H1 (cell line): ENCODE data around the gene SNED1. TPM values are rescaled to one million over a fixed set of nuclear protein-coding genes. Genes with fewer than 3 reads are reported as not detected.

Experiments
- CTCF ChIA-PET: fragments of 300-600 bp; sonication (Branson Sonifier 250); formaldehyde crosslinking; loops from one replicate; lab custom pipeline; 2021; ENCODE audit not compliant: partially characterized antibody; lab: Charles Lee
- POLR2A ChIA-PET: fragments of 300-600 bp; sonication (Branson Sonifier 250); formaldehyde crosslinking; loops from one replicate; lab custom pipeline; 2021; ENCODE audit warnings: inconsistent platforms; ENCODE audit not compliant: partially characterized antibody; lab: Charles Lee
- DNase-seq, 2 experiments: peaks; one replicate each; pipeline versions ENCODE4 v3.0.0 to v3.0.0-alpha.2; 2010 to 2022; ENCODE audit warnings: low spot score in 2 of 2, low read depth in 1 of 2, mixed read lengths in 1 of 2
- FAIRE-seq: peaks from 2 replicates; lab custom pipeline; 2011; peaks lifted over from hg19 to GRCh38; lab: Jason Lieb, UNC
- H2AFZ ChIP-seq: 2 replicates; pipeline ENCODE4 v1.8.1; 2012; ENCODE audit warnings: low read length, inconsistent platforms
- H2AK5ac ChIP-seq: 2 replicates; pipeline ENCODE4 v1.6.1; 2013; ENCODE audit warnings: low read depth, low read length
- H2BK120ac ChIP-seq: replicated peaks from 2 replicates; pipeline ENCODE3; 2013; ENCODE audit warnings: low read depth, low read length, inconsistent platforms
- H2BK12ac ChIP-seq: 2 replicates; pipeline ENCODE4 v1.6.1; 2013; ENCODE audit warnings: low read depth, low read length
- H2BK15ac ChIP-seq: 2 replicates; pipeline ENCODE4 v1.6.1; 2013; ENCODE audit warnings: low read length
- H2BK20ac ChIP-seq: 2 replicates; pipeline ENCODE4 v1.6.1; 2013; ENCODE audit warnings: low read length
- H2BK5ac ChIP-seq: 2 replicates; pipeline ENCODE4 v1.6.1; 2013; ENCODE audit warnings: low read depth, low read length
- H3K14ac ChIP-seq: 2 replicates; pipeline ENCODE4 v1.6.1; 2013; ENCODE audit warnings: inconsistent platforms; ENCODE audit not compliant: insufficient read length
- H3K18ac ChIP-seq: 2 replicates; pipeline ENCODE4 v1.6.1; 2013; ENCODE audit warnings: low read length; ENCODE audit errors: extremely low read depth
- H3K23ac ChIP-seq: 2 replicates; pipeline ENCODE4 v1.6.1; 2013; ENCODE audit warnings: inconsistent platforms; ENCODE audit not compliant: insufficient read length
- H3K23me2 ChIP-seq: 2 replicates; pipeline ENCODE4 v1.6.1; 2013; ENCODE audit warnings: low read depth, low read length
- H3K27ac ChIP-seq: 2 replicates; pipeline ENCODE4 v1.6.1; 2011; ENCODE audit warnings: low read depth, low read length, inconsistent platforms
- H3K27me3 ChIP-seq, 4 experiments: replicated peaks in 1 of 4; 1 replicate in 1 of 4; 2 replicates in 3 of 4; pipeline versions ENCODE4 v1.6.1 to v1.8.1; 2011 to 2013; ENCODE audit warnings: low read length in 3 of 4, mild to moderate bottlenecking in 3 of 4, inconsistent platforms in 2 of 4, mixed read lengths in 2 of 4, moderate library complexity in 1 of 4; ENCODE audit not compliant: control insufficient read depth in 3 of 4, insufficient read depth in 3 of 4; ENCODE audit errors: extremely low read depth in 1 of 4
- H3K36me3 ChIP-seq, 4 experiments: 2 replicates each; pipeline versions ENCODE4 v1.6.1 to v1.8.1; 2011 to 2013; ENCODE audit warnings: mild to moderate bottlenecking in 4 of 4, low read length in 3 of 4, moderate library complexity in 2 of 4, control low read depth in 1 of 4, inconsistent platforms in 1 of 4; ENCODE audit not compliant: insufficient read depth in 4 of 4, control insufficient read depth in 2 of 4
- H3K4ac ChIP-seq: replicated peaks from 2 replicates; pipeline ENCODE3; 2013; ENCODE audit warnings: low read length, low read depth, mixed read lengths, inconsistent platforms; ENCODE audit not compliant: insufficient read length
- H3K4me1 ChIP-seq, 4 experiments: replicated peaks in 1 of 4; 1 replicate in 1 of 4; 2 replicates in 3 of 4; pipeline versions ENCODE4 v1.6.1 to v1.8.1; 2011 to 2013; ENCODE audit warnings: low read length in 3 of 4, inconsistent platforms in 2 of 4, mixed read lengths in 1 of 4; ENCODE audit not compliant: insufficient read depth in 4 of 4, control insufficient read depth in 3 of 4
- H3K4me2 ChIP-seq, 2 experiments: 2 replicates each; pipeline versions ENCODE4 v1.6.1 to v1.8.1; 2011 to 2013; ENCODE audit warnings: low read depth in 2 of 2, low read length in 2 of 2, control low read depth in 1 of 2, inconsistent platforms in 1 of 2, mild to moderate bottlenecking in 1 of 2; ENCODE audit not compliant: insufficient read depth in 1 of 2
- H3K4me3 ChIP-seq, 4 experiments: fragments of 200-600, 300-600 bp in 1 of 4; sonication (generic), shearing (Covaris generic), sonication (Bioruptor Twin) in 1 of 4; 2 replicates each; pipeline versions ENCODE4 v1.5.1 to v1.8.1; 2011 to 2016; ENCODE audit warnings: low read length in 4 of 4, low read depth in 3 of 4, control low read depth in 2 of 4, inconsistent platforms in 2 of 4, mild to moderate bottlenecking in 2 of 4, mixed read lengths in 1 of 4, moderate library complexity in 1 of 4; ENCODE audit not compliant: insufficient read depth in 2 of 4; ENCODE audit errors: extremely low read depth in 1 of 4
- H3K56ac ChIP-seq: replicated peaks from 2 replicates; pipeline ENCODE3; 2013; ENCODE audit warnings: low read depth, mild to moderate bottlenecking, mixed read lengths, low read length, inconsistent platforms; ENCODE audit not compliant: insufficient read length
- H3K79me1 ChIP-seq: 2 replicates; pipeline ENCODE4 v1.6.1; 2013; ENCODE audit warnings: low read depth, low read length, control low read depth
- H3K79me2 ChIP-seq, 2 experiments: 2 replicates each; pipeline versions ENCODE4 v1.6.1 to v1.8.1; 2012 to 2013; ENCODE audit warnings: low read length in 2 of 2, mild to moderate bottlenecking in 2 of 2, inconsistent platforms in 1 of 2; ENCODE audit not compliant: insufficient read depth in 2 of 2, control insufficient read depth in 1 of 2
- H3K9ac ChIP-seq, 4 experiments: replicated peaks in 1 of 4; 1 replicate in 1 of 4; 2 replicates in 3 of 4; pipeline versions ENCODE4 v1.6.1 to v1.8.1; 2011 to 2013; ENCODE audit warnings: low read depth in 3 of 4, low read length in 3 of 4, control low read depth in 2 of 4, mild to moderate bottlenecking in 2 of 4, moderate library complexity in 2 of 4, inconsistent platforms in 1 of 4; ENCODE audit errors: extremely low read depth in 1 of 4
- H3K9me3 ChIP-seq, 2 experiments: 2 replicates each; pipeline versions ENCODE4 v1.6.1 to v1.8.1; 2012 to 2013; ENCODE audit warnings: mild to moderate bottlenecking in 2 of 2, moderate library complexity in 2 of 2, control low read depth in 1 of 2, inconsistent platforms in 1 of 2, low read depth in 1 of 2, low read length in 1 of 2, mixed read lengths in 1 of 2; ENCODE audit not compliant: insufficient read depth in 2 of 2
- H4K20me1 ChIP-seq, 2 experiments: replicated peaks in 1 of 2; 2 replicates each; pipeline versions ENCODE3 to v1.8.1; 2011 to 2013; ENCODE audit warnings: inconsistent platforms in 2 of 2, low read length in 2 of 2, mild to moderate bottlenecking in 1 of 2; ENCODE audit not compliant: insufficient read depth in 2 of 2, control insufficient read depth in 1 of 2
- H4K5ac ChIP-seq: 2 replicates; pipeline ENCODE4 v1.6.1; 2013; ENCODE audit warnings: low read length, low read depth, mixed read lengths, inconsistent platforms; ENCODE audit not compliant: insufficient read length
- H4K8ac ChIP-seq: 2 replicates; pipeline ENCODE4 v1.8.0; 2013; ENCODE audit warnings: mild to moderate bottlenecking, moderate library complexity, low read length, inconsistent platforms; ENCODE audit not compliant: insufficient read depth; ENCODE audit errors: extremely low read depth
- H4K91ac ChIP-seq: replicated peaks from 2 replicates; pipeline ENCODE3; 2013; ENCODE audit warnings: low read length, mixed read lengths, inconsistent platforms; ENCODE audit not compliant: insufficient read length
- CREB1 ChIP-seq: IDR thresholded peaks from 2 replicates; pipeline ENCODE4 v1.6.1; 2012; ENCODE audit warnings: inconsistent platforms
- FOSL1 ChIP-seq: IDR thresholded peaks from 2 replicates; pipeline ENCODE4 v1.6.1; 2011; ENCODE audit warnings: mild to moderate bottlenecking, low read depth, low read length, moderate library complexity; ENCODE audit not compliant: insufficient read depth
- JUND ChIP-seq: IDR thresholded peaks from 2 replicates; pipeline ENCODE4 v1.6.1; 2011; ENCODE audit warnings: mild to moderate bottlenecking, improper control_type of control experiment, low read length
- NANOG ChIP-seq: IDR thresholded peaks from 2 replicates; pipeline ENCODE4 v1.6.1; 2011; ENCODE audit warnings: low read length, low read depth, mild to moderate bottlenecking, inconsistent platforms; ENCODE audit not compliant: insufficient read depth, poor library complexity, severe bottlenecking
- NRF1 ChIP-seq: IDR thresholded peaks from 2 replicates; pipeline ENCODE4 v1.6.1; 2011; ENCODE audit warnings: mild to moderate bottlenecking, low read depth, low read length, improper control_type of control experiment
- POU5F1 ChIP-seq: IDR thresholded peaks from 2 replicates; pipeline ENCODE4 v1.6.1; 2011; ENCODE audit warnings: low read depth, mild to moderate bottlenecking, low read length, moderate library complexity
- RXRA ChIP-seq: IDR thresholded peaks from 2 replicates; pipeline ENCODE4 v1.6.1; 2011; ENCODE audit warnings: low read depth, mild to moderate bottlenecking, low read length, moderate library complexity; ENCODE audit not compliant: insufficient read depth
- SAP30 ChIP-seq: fragments of 300-600 bp; sonication (generic); IDR thresholded peaks from 2 replicates; pipeline ENCODE4 v1.7.1; 2012; ENCODE audit warnings: low read length, moderate library complexity, mild to moderate bottlenecking, inconsistent platforms; ENCODE audit not compliant: insufficient read depth, insufficient replicate concordance
- SP4 ChIP-seq: IDR thresholded peaks from 2 replicates; pipeline ENCODE4 v1.6.1; 2012; ENCODE audit warnings: low read length, inconsistent platforms
- TAF1 ChIP-seq: IDR thresholded peaks from 2 replicates; pipeline ENCODE4 v1.6.1; 2011; ENCODE audit warnings: mild to moderate bottlenecking, low read depth, low read length
- TEAD4 ChIP-seq: IDR thresholded peaks from 2 replicates; pipeline ENCODE4 v1.6.1; 2012; ENCODE audit warnings: low read depth, low read length, inconsistent platforms, mixed read lengths
- WGBS, 2 experiments: shearing (Covaris generic) in 1 of 2; methylation state at CpG; one replicate each; pipeline versions ENCODE4 v1.1.6 to v1.1.7; 2013 to 2015; ENCODE audit warnings: low lambda C conversion rate in 2 of 2, mixed read lengths in 2 of 2, inconsistent platforms in 1 of 2, low coverage in 1 of 2, missing lambda C conversion rate in 1 of 2; ENCODE audit not compliant: insufficient replicate concordance in 2 of 2, insufficient coverage in 1 of 2, insufficient read length in 1 of 2; ENCODE audit errors: extremely low coverage in 1 of 2, missing lambda C conversion rate in 1 of 2; 5-methylcytosine and 5-hydroxymethylcytosine counted together
- polyA plus RNA-seq, 7 experiments: library from polyadenylated mRNA; depleted of rRNA in 3 of 7; stranded (reverse) in 5 of 7; unstranded in 2 of 7; fragments of >200 nt in 5 of 7; fragments of 200-250 nt in 2 of 7; gene quantifications; 1 replicate in 5 of 7; 2 replicates in 1 of 7; 4 replicates in 1 of 7; pipeline versions ENCODE4 v1.2.1 to v1.2.3, GENCODE V29; 2011 to 2013; ENCODE audit warnings: missing spikeins in 2 of 7, mixed read lengths in 2 of 7
- total RNA-seq: library from RNA; stranded (reverse); fragmentation: NEBNext Ultra II Directional; extraction: Animal tissue kit (Norgen Biotek cat#: 25700); gene quantifications from 2 replicates; pipeline ENCODE4 v1.2.1, GENCODE V29; 2021
- TF ChIP-seq, protein P1 (sequence below): IDR thresholded peaks from 2 replicates; pipeline ENCODE4 v1.6.1; 2012; ENCODE audit warnings: inconsistent platforms
- TF ChIP-seq, protein P2 (sequence below): IDR thresholded peaks from 2 replicates; pipeline ENCODE4 v1.6.1; 2011; ENCODE audit warnings: low read depth, mild to moderate bottlenecking, low read length; ENCODE audit not compliant: insufficient read depth

Gene SNED1
- total and polyA plus RNA-seq, 2 of the 8 experiments (the other 6 are each of a cell fraction or from before 2014, with no cell fraction given), result 1.9 TPM

DNA sequence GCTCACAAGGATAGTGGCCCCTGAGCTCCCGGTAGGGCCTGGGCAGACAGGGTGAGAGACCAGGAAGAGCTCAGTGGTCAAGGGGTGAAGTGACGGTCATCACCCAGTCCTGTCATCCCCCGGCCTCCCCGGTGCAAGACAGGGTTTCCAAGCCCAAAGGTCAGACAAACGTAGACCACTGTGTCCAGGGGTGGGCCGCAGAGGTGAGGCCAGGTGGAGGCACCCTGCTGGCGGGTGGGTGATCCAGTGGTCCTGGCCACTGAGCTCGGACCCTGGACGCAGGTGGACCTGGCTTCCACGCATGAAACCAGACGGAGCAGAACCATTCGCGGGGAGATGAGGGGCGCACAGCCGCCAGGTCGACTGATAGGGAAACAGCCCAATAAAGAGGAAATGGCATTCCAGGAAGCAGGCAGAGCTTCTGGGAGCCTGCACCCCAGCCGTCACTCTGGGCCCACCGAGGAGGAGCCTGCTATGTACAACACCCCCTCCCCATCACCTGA is 14.4 kb upstream of the SNED1 start:
- Histone ChIP-seq H3K9me3 (peaks cover 6 to 17% of the 10 kb centered on the region in 2 experiments; a peak in 3 of 4 replicates), H3K36me3 (no peaks in the 10 kb centered on the region), H3K79me1 (no peaks in the 10 kb centered on the region), H3K4ac (no peak overlapping the region), H2BK120ac (no peak overlapping the region), H4K91ac (no peak overlapping the region), H4K8ac (no peak overlapping the region; the same call in none of the 2 replicates), H3K27ac (no peak overlapping the region), H3K56ac (no peak overlapping the region), H3K4me2 (0 out of 4 replicates have a peak overlapping the region, but pooled peaks of 1 of the 2 experiments have one; percentile 18), H3K18ac (no peak overlapping the region), H4K5ac (no peak overlapping the region), H3K4me1 (peaks cover 0 to 3% (median 0%) of the 10 kb centered on the region in 4 experiments; a peak in 1 of 7 replicates), H3K79me2 (no peaks in the 10 kb centered on the region), H2BK20ac (no peak overlapping the region), H2BK5ac (no peak overlapping the region), H3K23ac (no peak overlapping the region), H3K27me3 (peaks cover 0 to 3% (median 3%) of the 10 kb centered on the region in 4 experiments; a peak in 3 of 7 replicates), H3K9ac (no peak overlapping the region), H2AFZ (no peak overlapping the region), H2BK15ac (no peak overlapping the region), H4K20me1 (peaks cover 0 to 2% of the 10 kb centered on the region in 2 experiments), H3K23me2 (peaks cover 2% of the 10 kb centered on the region; the same call in 1 of the 2 replicates), H2BK12ac (no peak overlapping the region), H3K4me3 (no peak overlapping the region), H3K14ac (no peak overlapping the region), H2AK5ac (no peak overlapping the region)
- 81% methylated on average over 15 of the region's 18 CpGs; no CpG with 5 or more reads in 1 of the 2 experiments for WGBS, 2 experiments
- ChIA-PET CTCF (interaction anchor here (0.6 to 3.5 kb wide), 38 partner anchors 10 to 311 kb away, joined by 3 to 16 read pairs (median 4); no protein-coding TSS in a partner anchor), POLR2A (no interaction called here)
- peak in 1 of 2 experiments; percentile 46 for DNase-seq
- no peak for FAIRE-seq
- TF ChIP-seq NANOG (no peak), POU5F1 (no peak), SAP30 (no peak), RXRA (no peak), TEAD4 (no peak), TAF1 (no peak), SP4 (no peak), NRF1 (no peak), CREB1 (no peak), FOSL1 (no peak), JUND (no peak)
- TF ChIP-seq, protein P1, sequence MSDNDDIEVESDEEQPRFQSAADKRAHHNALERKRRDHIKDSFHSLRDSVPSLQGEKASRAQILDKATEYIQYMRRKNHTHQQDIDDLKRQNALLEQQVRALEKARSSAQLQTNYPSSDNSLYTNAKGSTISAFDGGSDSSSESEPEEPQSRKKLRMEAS, result no peak
- TF ChIP-seq, protein P2, sequence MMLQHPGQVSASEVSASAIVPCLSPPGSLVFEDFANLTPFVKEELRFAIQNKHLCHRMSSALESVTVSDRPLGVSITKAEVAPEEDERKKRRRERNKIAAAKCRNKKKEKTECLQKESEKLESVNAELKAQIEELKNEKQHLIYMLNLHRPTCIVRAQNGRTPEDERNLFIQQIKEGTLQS, result no peak
